ENCODE results near the gene CCL26. TPM values are rescaled to one million over a fixed set of nuclear protein-coding genes. Genes with fewer than 3 reads are reported as not detected.
A peak's percentile ranks its signal among the peaks of the same experiment; 100 is the strongest.

CCL26 gene
- total and polyA plus RNA-seq, 2 of the 13 experiments (the other 11 are each of a cell fraction or from before 2014, with no cell fraction given) = 0.16 TPM; not detected in 1

GRCh38 chr7:75756991-75757676 is 14.9 kb downstream of the CCL26 start (continued):
- TF ChIP-seq ZNF792 (CRISPR knock-in tag; IDR thresholded peaks at IDR 0.05) (0 out of 2 replicates have a peak, but pooled peaks have one; percentile 28), GATAD2A (CRISPR knock-in tag; IDR thresholded peaks at IDR 0.05) (peak; percentile 34; the same call in 1 of the 2 replicates), STAG1 (CRISPR knock-in tag; IDR thresholded peaks at IDR 0.05) (peak; percentile 78), SATB2 (CRISPR knock-in tag; IDR thresholded peaks at IDR 0.05) (no peak), HNF4G (IDR thresholded peaks at IDR 0.05; ENCODE audit: borderline replicate concordance, low read depth, low read length) (no peak), HNF4G (CRISPR knock-in tag; IDR thresholded peaks at IDR 0.05; ENCODE audit: borderline replicate concordance, low read depth) (no peak), GTF2F1 (IDR thresholded peaks at IDR 0.05; ENCODE audit: low read length) (no peak), FOSL2 (CRISPR knock-in tag; IDR thresholded peaks at IDR 0.05) (no peak), FOXA3 (CRISPR knock-in tag; IDR thresholded peaks at IDR 0.05) (peak; percentile 42; the same call in 1 of the 2 replicates), SSRP1 (CRISPR knock-in tag; IDR thresholded peaks at IDR 0.05) (no peak), ZNF564 (CRISPR knock-in tag; IDR thresholded peaks at IDR 0.05) (no peak), ARID2 (CRISPR knock-in tag; IDR thresholded peaks at IDR 0.05; ENCODE audit: borderline replicate concordance) (no peak), JARID2 (CRISPR knock-in tag; IDR thresholded peaks at IDR 0.05; ENCODE audit: insufficient replicate concordance) (no peak), ZNF577 (CRISPR knock-in tag; IDR thresholded peaks at IDR 0.05; ENCODE audit: borderline replicate concordance, low read depth) (no peak), RAD21 (CRISPR knock-in tag; IDR thresholded peaks at IDR 0.05) (peak; percentile 35; the same call in 1 of the 2 replicates), ZSCAN9 (CRISPR knock-in tag; IDR thresholded peaks at IDR 0.05; ENCODE audit: borderline replicate concordance) (0 out of 2 replicates have a peak, but pooled peaks have one; percentile 33), CHD4 (IDR thresholded peaks at IDR 0.05; ENCODE audit: borderline replicate concordance, low read length) (peak; percentile 54; the same call in 1 of the 2 replicates), ARID3A (IDR thresholded peaks at IDR 0.05; ENCODE audit: low read depth, low read length) (peak; percentile 82; the same call in 1 of the 2 replicates), WIZ (CRISPR knock-in tag; IDR thresholded peaks at IDR 0.05) (no peak), ZNF770 (CRISPR knock-in tag; IDR thresholded peaks at IDR 0.05) (peak; percentile 69)
- TF ChIP-seq, protein P1, sequence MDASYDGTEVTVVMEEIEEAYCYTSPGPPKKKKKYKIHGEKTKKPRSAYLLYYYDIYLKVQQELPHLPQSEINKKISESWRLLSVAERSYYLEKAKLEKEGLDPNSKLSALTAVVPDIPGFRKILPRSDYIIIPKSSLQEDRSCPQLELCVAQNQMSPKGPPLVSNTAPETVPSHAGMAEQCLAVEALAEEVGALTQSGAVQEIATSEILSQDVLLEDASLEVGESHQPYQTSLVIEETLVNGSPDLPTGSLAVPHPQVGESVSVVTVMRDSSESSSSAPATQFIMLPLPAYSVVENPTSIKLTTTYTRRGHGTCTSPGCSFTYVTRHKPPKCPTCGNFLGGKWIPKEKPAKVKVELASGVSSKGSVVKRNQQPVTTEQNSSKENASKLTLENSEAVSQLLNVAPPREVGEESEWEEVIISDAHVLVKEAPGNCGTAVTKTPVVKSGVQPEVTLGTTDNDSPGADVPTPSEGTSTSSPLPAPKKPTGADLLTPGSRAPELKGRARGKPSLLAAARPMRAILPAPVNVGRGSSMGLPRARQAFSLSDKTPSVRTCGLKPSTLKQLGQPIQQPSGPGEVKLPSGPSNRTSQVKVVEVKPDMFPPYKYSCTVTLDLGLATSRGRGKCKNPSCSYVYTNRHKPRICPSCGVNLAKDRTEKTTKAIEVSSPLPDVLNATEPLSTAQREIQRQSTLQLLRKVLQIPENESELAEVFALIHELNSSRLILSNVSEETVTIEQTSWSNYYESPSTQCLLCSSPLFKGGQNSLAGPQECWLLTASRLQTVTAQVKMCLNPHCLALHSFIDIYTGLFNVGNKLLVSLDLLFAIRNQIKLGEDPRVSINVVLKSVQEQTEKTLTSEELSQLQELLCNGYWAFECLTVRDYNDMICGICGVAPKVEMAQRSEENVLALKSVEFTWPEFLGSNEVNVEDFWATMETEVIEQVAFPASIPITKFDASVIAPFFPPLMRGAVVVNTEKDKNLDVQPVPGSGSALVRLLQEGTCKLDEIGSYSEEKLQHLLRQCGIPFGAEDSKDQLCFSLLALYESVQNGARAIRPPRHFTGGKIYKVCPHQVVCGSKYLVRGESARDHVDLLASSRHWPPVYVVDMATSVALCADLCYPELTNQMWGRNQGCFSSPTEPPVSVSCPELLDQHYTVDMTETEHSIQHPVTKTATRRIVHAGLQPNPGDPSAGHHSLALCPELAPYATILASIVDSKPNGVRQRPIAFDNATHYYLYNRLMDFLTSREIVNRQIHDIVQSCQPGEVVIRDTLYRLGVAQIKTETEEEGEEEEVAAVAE (CRISPR knock-in tag; IDR thresholded peaks at IDR 0.05; ENCODE audit: borderline replicate concordance) = no peak
- TF ChIP-seq, protein P2, sequence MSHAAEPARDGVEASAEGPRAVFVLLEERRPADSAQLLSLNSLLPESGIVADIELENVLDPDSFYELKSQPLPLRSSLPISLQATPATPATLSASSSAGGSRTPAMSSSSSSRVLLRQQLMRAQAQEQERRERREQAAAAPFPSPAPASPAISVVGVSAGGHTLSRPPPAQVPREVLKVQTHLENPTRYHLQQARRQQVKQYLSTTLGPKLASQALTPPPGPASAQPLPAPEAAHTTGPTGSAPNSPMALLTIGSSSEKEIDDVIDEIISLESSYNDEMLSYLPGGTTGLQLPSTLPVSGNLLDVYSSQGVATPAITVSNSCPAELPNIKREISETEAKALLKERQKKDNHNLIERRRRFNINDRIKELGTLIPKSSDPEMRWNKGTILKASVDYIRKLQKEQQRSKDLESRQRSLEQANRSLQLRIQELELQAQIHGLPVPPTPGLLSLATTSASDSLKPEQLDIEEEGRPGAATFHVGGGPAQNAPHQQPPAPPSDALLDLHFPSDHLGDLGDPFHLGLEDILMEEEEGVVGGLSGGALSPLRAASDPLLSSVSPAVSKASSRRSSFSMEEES (CRISPR knock-in tag; IDR thresholded peaks at IDR 0.05) = no peak

All from HepG2 (cell line).